DOHH2 (cell line): ENCODE results near the gene EIF4E2.
"Not testable (repeated sequence)": the region's sequence is repeated elsewhere in the genome, so short reads cannot be mapped to it uniquely, and the experiment has no call there.

Source experiments
- H3F3A ChIP-seq: fragments of 200-600 bp; sonication (generic), shearing (Covaris generic); 2 replicates; pipeline ENCODE4 v1.6.0; 2016; ENCODE audit warnings: antibody characterized with exemption, mild to moderate bottlenecking; ENCODE audit not compliant: control insufficient read depth, insufficient read depth
- H3K27ac ChIP-seq: fragments of 200-600 bp; sonication (generic); 2 replicates; pipeline ENCODE4 v1.5.1; 2014; ENCODE audit warnings: low read depth, mild to moderate bottlenecking, low read length, moderate library complexity
- H3K27me3 ChIP-seq: fragments of 200-600 bp; sonication (generic); 2 replicates; pipeline ENCODE4 v1.6.1; 2014; ENCODE audit warnings: mild to moderate bottlenecking, low read length, mixed read lengths; ENCODE audit not compliant: control insufficient read depth
- H3K36me3 ChIP-seq: fragments of 200-600 bp; sonication (generic); 2 replicates; pipeline ENCODE4 v1.6.1; 2014; ENCODE audit warnings: mild to moderate bottlenecking, low read length, moderate library complexity, mixed read lengths; ENCODE audit not compliant: control insufficient read depth
- H3K4me1 ChIP-seq: fragments of 200-600 bp; sonication (generic); 2 replicates; pipeline ENCODE4 v1.6.1; 2014; ENCODE audit warnings: mild to moderate bottlenecking, low read length, mixed read lengths; ENCODE audit not compliant: control insufficient read depth
- H3K4me2 ChIP-seq: fragments of 200-600 bp; sonication (generic); 2 replicates; pipeline ENCODE4 v1.6.0; 2014; ENCODE audit warnings: mild to moderate bottlenecking, low read length, moderate library complexity
- H3K4me3 ChIP-seq: fragments of 200-600 bp; sonication (generic); 2 replicates; pipeline ENCODE4 v1.5.1; 2014; ENCODE audit warnings: mild to moderate bottlenecking, low read length, mixed read lengths
- H3K79me2 ChIP-seq: fragments of 200-600 bp; sonication (generic); 2 replicates; pipeline ENCODE4 v1.6.1; 2014; ENCODE audit warnings: mild to moderate bottlenecking, low read length, mixed read lengths; ENCODE audit not compliant: control insufficient read depth
- H3K9me2 ChIP-seq: fragments of 200-600 bp; sonication (generic); replicated peaks from 2 replicates; pipeline ENCODE4 v1.6.1; 2014; ENCODE audit warnings: mild to moderate bottlenecking, low read length, mixed read lengths; ENCODE audit not compliant: control insufficient read depth
- H3K9me3 ChIP-seq: fragments of 200-600 bp; sonication (generic); 2 replicates; pipeline ENCODE4 v1.6.1; 2014; ENCODE audit warnings: antibody characterized with exemption, low read length, mixed read lengths; ENCODE audit not compliant: control insufficient read depth, insufficient read depth
- H4K20me1 ChIP-seq: fragments of 200-600 bp; sonication (generic); 2 replicates; pipeline ENCODE4 v1.6.0; 2014; ENCODE audit warnings: low read depth, mild to moderate bottlenecking, antibody characterized with exemption, low read length, moderate library complexity; ENCODE audit not compliant: control insufficient read depth, insufficient read depth
- EZH2phosphoT487 ChIP-seq: fragments of 200-600 bp; sonication (generic); IDR thresholded peaks from 2 replicates; pipeline ENCODE4 v1.6.1; 2017; ENCODE audit warnings: borderline replicate concordance, mild to moderate bottlenecking, antibody characterized with exemption, low read length, moderate library complexity, mixed read lengths
- TF ChIP-seq, protein P1 (sequence below): fragments of 200-600 bp; sonication (generic); IDR thresholded peaks from one replicate; pipeline ENCODE4 v1.5.1; 2014; ENCODE audit warnings: antibody characterized with exemption, mild to moderate bottlenecking, low read depth, low read length; ENCODE audit not compliant: poor library complexity, severe bottlenecking

The EIF4E2 gene

DNA sequence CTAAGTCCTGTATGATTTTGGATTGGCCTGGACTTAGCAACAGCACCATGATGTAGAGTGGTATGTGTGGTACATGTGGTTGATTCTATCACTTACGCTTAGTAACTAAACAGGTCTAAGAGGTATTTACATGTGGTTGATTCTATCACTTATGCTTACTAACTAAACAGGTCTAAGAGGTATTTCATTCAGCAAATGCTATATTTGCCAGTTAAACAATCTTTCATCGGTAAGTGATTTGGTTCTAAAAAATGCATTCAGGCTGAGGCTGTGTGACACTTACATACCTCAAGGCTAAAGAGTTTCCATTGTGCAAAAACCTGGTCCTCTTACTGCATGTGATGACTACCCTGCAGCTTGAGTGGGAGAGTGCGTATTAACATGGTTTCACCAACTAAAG, 13.1 kb downstream of the EIF4E2 start:
- H3K79me2 ChIP-seq: no peaks in the 10 kb centered on the region
- no peaks in the 10 kb centered on the region for H3F3A ChIP-seq
- H3K27ac ChIP-seq: no peak overlapping the region
- TF ChIP-seq, protein P1, sequence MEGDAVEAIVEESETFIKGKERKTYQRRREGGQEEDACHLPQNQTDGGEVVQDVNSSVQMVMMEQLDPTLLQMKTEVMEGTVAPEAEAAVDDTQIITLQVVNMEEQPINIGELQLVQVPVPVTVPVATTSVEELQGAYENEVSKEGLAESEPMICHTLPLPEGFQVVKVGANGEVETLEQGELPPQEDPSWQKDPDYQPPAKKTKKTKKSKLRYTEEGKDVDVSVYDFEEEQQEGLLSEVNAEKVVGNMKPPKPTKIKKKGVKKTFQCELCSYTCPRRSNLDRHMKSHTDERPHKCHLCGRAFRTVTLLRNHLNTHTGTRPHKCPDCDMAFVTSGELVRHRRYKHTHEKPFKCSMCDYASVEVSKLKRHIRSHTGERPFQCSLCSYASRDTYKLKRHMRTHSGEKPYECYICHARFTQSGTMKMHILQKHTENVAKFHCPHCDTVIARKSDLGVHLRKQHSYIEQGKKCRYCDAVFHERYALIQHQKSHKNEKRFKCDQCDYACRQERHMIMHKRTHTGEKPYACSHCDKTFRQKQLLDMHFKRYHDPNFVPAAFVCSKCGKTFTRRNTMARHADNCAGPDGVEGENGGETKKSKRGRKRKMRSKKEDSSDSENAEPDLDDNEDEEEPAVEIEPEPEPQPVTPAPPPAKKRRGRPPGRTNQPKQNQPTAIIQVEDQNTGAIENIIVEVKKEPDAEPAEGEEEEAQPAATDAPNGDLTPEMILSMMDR: no peak
- no peak for TF ChIP-seq EZH2phosphoT487
- H4K20me1 ChIP-seq: no peaks in the 10 kb centered on the region
- peaks cover 65% of the 10 kb centered on the region for H3K36me3 ChIP-seq
- no peaks in the 10 kb centered on the region for H3K27me3 ChIP-seq
- no peaks in the 10 kb centered on the region for H3K9me2 ChIP-seq
- H3K4me2 ChIP-seq: no peak overlapping the region
- H3K9me3 ChIP-seq: no peaks in the 10 kb centered on the region
- no peaks in the 10 kb centered on the region for H3K4me1 ChIP-seq
- H3K4me3 ChIP-seq: no peak overlapping the region

DNA sequence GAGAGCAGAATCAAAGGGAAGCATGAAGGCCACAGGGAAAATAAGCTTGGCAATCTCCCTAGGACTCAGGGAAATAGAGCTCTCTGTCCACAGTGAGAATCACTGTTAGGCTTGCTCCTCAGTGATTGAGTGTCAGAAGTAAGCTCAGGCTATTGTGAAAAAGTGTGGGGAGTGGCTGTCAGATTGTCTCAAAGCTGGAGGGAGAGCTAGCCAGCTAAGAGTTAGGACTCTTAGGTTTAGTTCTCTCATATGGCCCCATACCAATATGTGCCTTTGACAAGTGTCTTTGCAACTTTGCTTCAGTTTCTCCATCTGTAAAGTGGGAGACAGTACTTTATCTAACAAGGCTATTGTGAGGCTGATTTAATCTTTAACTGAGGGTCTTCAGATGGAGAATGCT, 17.2 kb downstream of the EIF4E2 start:
- TF ChIP-seq, protein P1: no peak
- no peak for TF ChIP-seq EZH2phosphoT487
- no peaks in the 10 kb centered on the region for H3F3A ChIP-seq
- no peak overlapping the region for H3K27ac ChIP-seq
- no peak overlapping the region for H3K4me3 ChIP-seq
- no peaks in the 10 kb centered on the region for H3K9me2 ChIP-seq
- H3K36me3 ChIP-seq: peaks cover 65% of the 10 kb centered on the region
- H3K9me3 ChIP-seq: no peaks in the 10 kb centered on the region
- no peak overlapping the region for H3K4me2 ChIP-seq
- no peaks in the 10 kb centered on the region for H3K27me3 ChIP-seq
- no peaks in the 10 kb centered on the region for H4K20me1 ChIP-seq
- H3K4me1 ChIP-seq: no peaks in the 10 kb centered on the region
- no peaks in the 10 kb centered on the region for H3K79me2 ChIP-seq

DNA sequence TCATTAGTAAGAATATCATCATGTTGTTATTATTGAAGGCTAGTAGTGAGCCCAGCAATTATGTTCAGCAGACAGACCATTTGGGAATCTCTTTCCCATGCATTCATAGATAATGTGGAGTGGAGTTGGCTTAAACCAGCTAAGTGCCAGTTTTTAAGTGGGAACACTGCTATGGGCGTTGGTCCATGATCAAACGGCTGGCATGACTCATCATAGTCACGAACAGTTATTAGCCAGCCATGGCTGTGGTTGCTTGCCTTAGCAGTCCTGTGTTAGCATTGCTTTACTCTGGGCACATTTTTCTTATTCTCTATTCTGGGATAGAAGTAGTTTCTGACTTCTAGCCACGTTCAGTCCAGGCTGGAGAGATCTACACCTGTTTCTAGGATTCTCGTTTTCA, 17.7 kb downstream of the EIF4E2 start:
- TF ChIP-seq, protein P1: no peak
- no peak for TF ChIP-seq EZH2phosphoT487
- H3K79me2 ChIP-seq: no peaks in the 10 kb centered on the region
- H3K9me3 ChIP-seq: no peaks in the 10 kb centered on the region
- no peak overlapping the region for H3K4me3 ChIP-seq
- H3K4me1 ChIP-seq: no peaks in the 10 kb centered on the region
- peaks cover 63% of the 10 kb centered on the region for H3K36me3 ChIP-seq
- H3K27me3 ChIP-seq: no peaks in the 10 kb centered on the region
- no peak overlapping the region for H3K27ac ChIP-seq
- H3K4me2 ChIP-seq: no peak overlapping the region
- H4K20me1 ChIP-seq: no peaks in the 10 kb centered on the region
- H3K9me2 ChIP-seq: no peaks in the 10 kb centered on the region
- no peaks in the 10 kb centered on the region for H3F3A ChIP-seq

DNA sequence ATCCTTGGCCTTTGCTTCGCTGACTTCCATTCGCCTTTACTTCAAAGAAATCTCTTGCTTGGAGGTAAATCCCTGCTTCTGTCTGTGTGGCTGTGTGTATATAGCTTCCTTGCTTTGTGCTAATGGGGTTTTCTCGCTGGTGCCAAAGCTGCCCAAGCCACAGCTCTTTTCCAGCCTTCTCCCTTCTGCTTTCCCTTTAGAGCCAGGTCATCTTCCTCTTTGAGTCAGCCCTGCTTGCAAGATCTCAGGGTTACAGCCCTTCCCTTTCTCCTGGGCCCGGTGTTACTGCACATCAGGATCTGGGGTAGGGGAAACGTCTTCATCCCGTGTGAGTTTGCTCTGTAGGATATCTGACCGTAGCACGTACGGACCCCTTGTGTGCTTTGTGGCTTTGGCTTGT, 19.1 kb downstream of the EIF4E2 start:
- no peaks in the 10 kb centered on the region for H3K27me3 ChIP-seq
- no peaks in the 10 kb centered on the region for H3K79me2 ChIP-seq
- peaks cover 55% of the 10 kb centered on the region for H3K36me3 ChIP-seq
- no peaks in the 10 kb centered on the region for H3K4me1 ChIP-seq
- no peak overlapping the region for H3K4me3 ChIP-seq
- no peak overlapping the region for H3K27ac ChIP-seq
- TF ChIP-seq EZH2phosphoT487: no peak
- TF ChIP-seq, protein P1: no peak
- no peaks in the 10 kb centered on the region for H3K9me2 ChIP-seq
- H3K4me2 ChIP-seq: no peak overlapping the region
- no peaks in the 10 kb centered on the region for H4K20me1 ChIP-seq
- H3K9me3 ChIP-seq: no peaks in the 10 kb centered on the region
- H3F3A ChIP-seq: no peaks in the 10 kb centered on the region

DNA sequence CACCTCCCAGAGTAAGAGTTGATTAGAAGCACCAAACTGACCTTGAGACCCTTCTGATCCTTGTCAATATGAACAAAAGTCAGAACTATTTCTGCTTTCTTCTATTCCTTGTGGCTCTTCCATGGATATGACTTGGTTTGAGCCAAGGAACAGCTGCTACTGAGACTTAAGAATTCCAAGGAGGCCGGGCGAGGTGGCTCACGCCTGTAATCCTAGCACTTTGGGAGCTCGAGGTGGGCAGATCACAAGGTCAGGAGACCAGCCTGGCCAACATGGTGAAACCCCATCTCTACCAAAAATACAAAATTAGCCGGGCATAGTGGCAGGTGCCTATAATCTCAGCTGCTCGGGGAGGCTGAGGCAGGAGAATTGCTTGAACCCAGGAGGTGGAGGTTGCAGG, 20.0 kb downstream of the EIF4E2 start:
- H3K27me3 ChIP-seq, H3K4me2 ChIP-seq, H3K27ac ChIP-seq, H3K9me2 ChIP-seq, H3K4me3 ChIP-seq, H3K79me2 ChIP-seq, H3F3A ChIP-seq, H4K20me1 ChIP-seq, H3K4me1 ChIP-seq, H3K9me3 ChIP-seq: not testable (repeated sequence)
- peaks cover 48% of the 10 kb centered on the region for H3K36me3 ChIP-seq
